ENCODE measurements around the gene RHPN2.
"Not testable (repeated sequence)": the region's sequence is repeated elsewhere in the genome, so short reads cannot be mapped to it uniquely, and the experiment has no call there.

DNA sequence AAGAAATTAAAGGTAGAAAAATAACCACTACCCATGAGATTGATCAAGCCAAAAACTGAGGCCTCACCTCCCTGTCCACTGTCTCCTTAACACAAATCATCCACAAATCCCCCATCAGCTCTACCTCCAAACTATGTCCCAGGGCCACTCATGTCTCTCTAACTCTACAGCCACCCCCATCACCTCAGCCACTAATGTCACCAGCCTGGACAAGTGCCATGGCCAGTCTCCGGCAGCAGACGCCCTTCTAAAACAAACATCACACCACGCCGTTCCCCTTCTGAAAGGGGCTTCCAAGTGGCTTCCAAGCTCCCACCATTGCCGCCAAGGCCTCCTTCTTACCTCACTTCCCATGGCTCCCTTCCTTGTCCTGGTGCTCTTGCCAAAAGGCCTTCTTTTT lies 76.4 kb downstream of the RHPN2 start:
- not testable (repeated sequence) for TF ChIP-seq HDAC2 (IDR thresholded peaks at IDR 0.05); MAX (IDR thresholded peaks at IDR 0.05); POLR2A (IDR thresholded peaks at IDR 0.05; ENCODE audit: low read length); ESRRA (IDR thresholded peaks at IDR 0.05; ENCODE audit: borderline replicate concordance, low read length); REST (IDR thresholded peaks at IDR 0.05); RCOR1 (IDR thresholded peaks at IDR 0.05; ENCODE audit: low read depth, low read length); CHD2 (IDR thresholded peaks at IDR 0.05; ENCODE audit: low read length, partially characterized antibody); MAFK (IDR thresholded peaks at IDR 0.05; ENCODE audit: partially characterized antibody); RFX5 (IDR thresholded peaks at IDR 0.05)
- TF ChIP-seq, protein P1, sequence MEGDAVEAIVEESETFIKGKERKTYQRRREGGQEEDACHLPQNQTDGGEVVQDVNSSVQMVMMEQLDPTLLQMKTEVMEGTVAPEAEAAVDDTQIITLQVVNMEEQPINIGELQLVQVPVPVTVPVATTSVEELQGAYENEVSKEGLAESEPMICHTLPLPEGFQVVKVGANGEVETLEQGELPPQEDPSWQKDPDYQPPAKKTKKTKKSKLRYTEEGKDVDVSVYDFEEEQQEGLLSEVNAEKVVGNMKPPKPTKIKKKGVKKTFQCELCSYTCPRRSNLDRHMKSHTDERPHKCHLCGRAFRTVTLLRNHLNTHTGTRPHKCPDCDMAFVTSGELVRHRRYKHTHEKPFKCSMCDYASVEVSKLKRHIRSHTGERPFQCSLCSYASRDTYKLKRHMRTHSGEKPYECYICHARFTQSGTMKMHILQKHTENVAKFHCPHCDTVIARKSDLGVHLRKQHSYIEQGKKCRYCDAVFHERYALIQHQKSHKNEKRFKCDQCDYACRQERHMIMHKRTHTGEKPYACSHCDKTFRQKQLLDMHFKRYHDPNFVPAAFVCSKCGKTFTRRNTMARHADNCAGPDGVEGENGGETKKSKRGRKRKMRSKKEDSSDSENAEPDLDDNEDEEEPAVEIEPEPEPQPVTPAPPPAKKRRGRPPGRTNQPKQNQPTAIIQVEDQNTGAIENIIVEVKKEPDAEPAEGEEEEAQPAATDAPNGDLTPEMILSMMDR (IDR thresholded peaks at IDR 0.05) = not testable (repeated sequence)
- TF ChIP-seq, protein P2, sequence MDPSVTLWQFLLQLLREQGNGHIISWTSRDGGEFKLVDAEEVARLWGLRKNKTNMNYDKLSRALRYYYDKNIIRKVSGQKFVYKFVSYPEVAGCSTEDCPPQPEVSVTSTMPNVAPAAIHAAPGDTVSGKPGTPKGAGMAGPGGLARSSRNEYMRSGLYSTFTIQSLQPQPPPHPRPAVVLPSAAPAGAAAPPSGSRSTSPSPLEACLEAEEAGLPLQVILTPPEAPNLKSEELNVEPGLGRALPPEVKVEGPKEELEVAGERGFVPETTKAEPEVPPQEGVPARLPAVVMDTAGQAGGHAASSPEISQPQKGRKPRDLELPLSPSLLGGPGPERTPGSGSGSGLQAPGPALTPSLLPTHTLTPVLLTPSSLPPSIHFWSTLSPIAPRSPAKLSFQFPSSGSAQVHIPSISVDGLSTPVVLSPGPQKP (IDR thresholded peaks at IDR 0.05; ENCODE audit: low read depth, low read length) = not testable (repeated sequence)
